B cell (primary cell): Measurements from ENCODE around the gene TFB1M. TPM values are rescaled to one million over a fixed set of nuclear protein-coding genes. Genes with fewer than 3 reads are reported as not detected.

Experiments used
- ATAC-seq: fragments of 200-7000 bp; cut with Tn5 transposase; one replicate; pipeline ENCODE4 v1.10.0; 2021; ENCODE audit warnings: low read depth, mild to moderate bottlenecking, moderate number of reproducible peaks, moderate library complexity
- CTCF ChIA-PET: fragments of 350-600 bp; sonication (Branson Sonifier 250); formaldehyde crosslinking; loops from one replicate; lab custom pipeline; 2021; ENCODE audit warnings: antibody characterized with exemption, inconsistent platforms; lab: Charles Lee
- POLR2A ChIA-PET: fragments of 350-600 bp; sonication (Branson Sonifier 250); formaldehyde crosslinking; loops from one replicate; lab custom pipeline; 2021; ENCODE audit warnings: antibody characterized with exemption; lab: Charles Lee
- DNase-seq: peaks from one replicate; pipeline ENCODE4 v3.0.0; 2013
- H2AFZ ChIP-seq: 2 replicates; pipeline ENCODE4 v1.6.1; 2012; ENCODE audit warnings: mild to moderate bottlenecking, low read depth, low read length; ENCODE audit not compliant: insufficient read depth, poor library complexity, severe bottlenecking
- H3K27ac ChIP-seq, 2 donors: 1 replicate in 1 of 2; 2 replicates in 1 of 2; pipeline ENCODE4 v1.5.1; 2012 to 2013; ENCODE audit warnings: low read length in 2 of 2, mild to moderate bottlenecking in 2 of 2, moderate library complexity in 1 of 2
- H3K27me3 ChIP-seq, 4 experiments: fragments of 200-600 bp in 1 of 4; sonication (generic) in 1 of 4; replicated peaks in 1 of 4; 1 replicate in 2 of 4; 2 replicates in 2 of 4; pipeline versions ENCODE4 v1.6.1 to v1.7.0; 2013 to 2016; ENCODE audit warnings: low read length in 3 of 4, mild to moderate bottlenecking in 2 of 4, mixed read lengths in 1 of 4, moderate library complexity in 1 of 4; ENCODE audit not compliant: insufficient read depth in 4 of 4, control insufficient read depth in 3 of 4; ENCODE audit errors: control extremely low read depth in 1 of 4
- H3K36me3 ChIP-seq, 2 experiments: replicated peaks in 1 of 2; 1 replicate in 1 of 2; 2 replicates in 1 of 2; pipeline versions ENCODE4 v1.6.1 to v1.7.1; 2013; ENCODE audit warnings: low read length in 1 of 2; ENCODE audit not compliant: insufficient read depth in 2 of 2, control insufficient read depth in 1 of 2; ENCODE audit errors: control extremely low read depth in 1 of 2, extremely low read depth in 1 of 2
- H3K4me1 ChIP-seq, 2 donors: fragments of 200-600 bp in 1 of 2; sonication (generic) in 1 of 2; 1 replicate in 1 of 2; 2 replicates in 1 of 2; pipeline versions ENCODE4 v1.5.1 to v1.6.1; 2013 to 2017; ENCODE audit warnings: low read length in 2 of 2; ENCODE audit not compliant: control insufficient read depth in 2 of 2, insufficient read depth in 2 of 2
- H3K4me2 ChIP-seq: replicated peaks from 2 replicates; pipeline ENCODE3; 2012; ENCODE audit warnings: mild to moderate bottlenecking, low read depth, low read length; ENCODE audit not compliant: poor library complexity, severe bottlenecking
- H3K4me3 ChIP-seq, 5 experiments: fragments of 200-600 bp in 1 of 5; sonication (generic) in 1 of 5; 1 replicate in 3 of 5; 2 replicates in 2 of 5; pipeline versions ENCODE4 v1.5.1 to v1.7.0; 2011 to 2016; ENCODE audit warnings: low read length in 4 of 5, mild to moderate bottlenecking in 4 of 5, low read depth in 2 of 5, control low read depth in 1 of 5, moderate library complexity in 1 of 5; ENCODE audit not compliant: insufficient read depth in 1 of 5; ENCODE audit errors: control extremely low read depth in 1 of 5, extremely low read depth in 1 of 5
- H3K79me2 ChIP-seq: fragments of 200-600 bp; sonication (generic); one replicate; pipeline ENCODE4 v1.6.0; 2016; ENCODE audit warnings: low read length; ENCODE audit not compliant: control insufficient read depth, insufficient read depth
- H3K9ac ChIP-seq: fragments of 200-600 bp; sonication (generic); 2 replicates; pipeline ENCODE4 v1.6.1; 2017; ENCODE audit warnings: mild to moderate bottlenecking, low read length, moderate library complexity
- H3K9me3 ChIP-seq, 3 donors: one replicate each; pipeline versions ENCODE4 v1.6.1 to v1.7.1; 2013; ENCODE audit warnings: low read length in 2 of 3; ENCODE audit not compliant: control insufficient read depth in 2 of 3, insufficient read depth in 1 of 3; ENCODE audit errors: control extremely low read depth in 1 of 3
- H4K20me1 ChIP-seq: 2 replicates; pipeline ENCODE4 v1.6.0; 2012; ENCODE audit warnings: mild to moderate bottlenecking, low read length; ENCODE audit not compliant: insufficient read depth, control insufficient read depth, poor library complexity, severe bottlenecking
- H3K27ac Mint-ChIP-seq: one replicate; pipeline ENCODE4 v1.8.0; 2021; ENCODE audit warnings: mixed read lengths
- H3K27me3 Mint-ChIP-seq: one replicate; pipeline ENCODE4 v1.8.0; 2021; ENCODE audit warnings: mixed read lengths
- H3K4me1 Mint-ChIP-seq: one replicate; pipeline ENCODE4 v1.8.0; 2021; ENCODE audit warnings: mixed read lengths
- H3K4me3 Mint-ChIP-seq: one replicate; pipeline ENCODE4 v1.8.0; 2021; ENCODE audit warnings: mixed read lengths
- H3K9me3 Mint-ChIP-seq: one replicate; pipeline ENCODE4 v1.8.0; 2022; ENCODE audit warnings: mixed read lengths; ENCODE audit not compliant: insufficient read depth
- CTCF ChIP-seq: fragments of 200-600 bp; IDR thresholded peaks from one replicate; pipeline ENCODE4 v1.8.0; 2022; ENCODE audit warnings: antibody characterized with exemption, mild to moderate bottlenecking
- EZH2 ChIP-seq: IDR thresholded peaks from 2 replicates; pipeline ENCODE4 v1.6.1; 2012; ENCODE audit warnings: borderline replicate concordance, low read depth, mild to moderate bottlenecking, moderate library complexity, low read length; ENCODE audit not compliant: insufficient read depth, poor library complexity, severe bottlenecking
- WGBS: methylation state at CpG from one replicate; pipeline ENCODE4 v1.1.5; 2013; ENCODE audit warnings: missing lambda C conversion rate; ENCODE audit not compliant: insufficient coverage; 5-methylcytosine and 5-hydroxymethylcytosine counted together
- intact Hi-C: fragments of 100-400 bp; cut with micrococcal nuclease; formaldehyde crosslinking; loops from one replicate; pipeline ENCODE4 v1.10.0; 2022
- polyA plus RNA-seq: library from polyadenylated mRNA; depleted of rRNA; stranded (reverse); fragments of >200 nt; gene quantifications from 2 replicates; pipeline ENCODE4 v1.2.3, GENCODE V29; 2012
- total RNA-seq, 2 donors: library from RNA; stranded (reverse); fragments of 120-200 nt in 1 of 2; gene quantifications; 1 replicate in 1 of 2; 2 replicates in 1 of 2; pipeline versions ENCODE4 v1.2.3 to v1.2.4, GENCODE V29; 2013 to 2022

The TFB1M gene
- total and polyA plus RNA-seq, 2 donors (not counting 1 experiment from before 2014, with no cell fraction given), result 18.6 to 49.9 TPM

- Mint-ChIP-seq H3K27me3 (no peaks in the 10 kb centered on the region), H3K27ac (no peak overlapping the region), H3K9me3 (peaks cover 19% of the 10 kb centered on the region), H3K4me3 (no peak overlapping the region), H3K4me1 (peaks cover 19% of the 10 kb centered on the region)
- Histone ChIP-seq H3K79me2 (no peaks in the 10 kb centered on the region), H3K27me3 (no peaks in the 10 kb centered on the region), H3K27ac (no peak overlapping the region), H3K36me3 (no peaks in the 10 kb centered on the region), H3K9me3 (peaks cover 0 to 30% (median 27%) of the 10 kb centered on the region in 3 donors), H3K4me1 (peaks cover 2 to 14% of the 10 kb centered on the region in 2 donors), H2AFZ (no peak overlapping the region), H3K4me3 (no peak overlapping the region), H3K4me2 (no peak overlapping the region), H4K20me1 (no peaks in the 10 kb centered on the region), H3K9ac (no peak overlapping the region)
- intact Hi-C loops, result no loop called here
- ChIA-PET CTCF (no interaction called here), POLR2A (no interaction called here)
- no peak for ATAC-seq
- DNase-seq, result no peak
- WGBS, result 95% methylated on average over 6 of the region's 6 CpGs
- TF ChIP-seq EZH2, result no peak
- no peak for TF ChIP-seq CTCF
Observed at GRCh38 chr6:155349956-155350355, 35.7 kb upstream of the TFB1M start.

DNA sequence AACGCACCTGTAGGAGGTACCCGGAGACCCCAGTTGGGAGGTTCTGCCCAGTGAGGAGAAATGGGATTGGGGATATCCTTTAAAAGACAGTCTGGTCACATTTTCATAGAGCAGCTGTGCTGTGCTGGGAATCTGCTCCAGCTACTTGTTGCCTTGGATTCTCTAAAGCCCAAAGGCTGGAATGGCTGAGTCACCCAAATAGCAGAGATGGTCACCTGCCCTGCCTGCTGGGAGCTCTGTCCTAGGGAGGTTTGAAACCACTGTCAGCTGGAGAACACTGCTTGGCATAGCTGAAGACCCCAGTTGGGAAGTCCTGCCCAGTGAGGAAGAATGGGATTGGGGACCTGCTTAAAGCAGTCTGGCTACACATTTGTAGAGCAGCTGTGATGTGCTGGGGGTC, 34.8 kb upstream of the TFB1M start:
- Histone ChIP-seq H3K4me2 (no peak overlapping the region), H3K79me2 (no peaks in the 10 kb centered on the region), H3K9me3 (peaks cover 0 to 30% (median 19%) of the 10 kb centered on the region in 3 donors), H3K9ac (no peak overlapping the region), H3K4me3 (no peak overlapping the region), H3K27ac (no peak overlapping the region), H4K20me1 (no peaks in the 10 kb centered on the region), H3K27me3 (no peaks in the 10 kb centered on the region), H3K4me1 (peaks cover 2 to 14% of the 10 kb centered on the region in 2 donors), H3K36me3 (no peaks in the 10 kb centered on the region), H2AFZ (no peak overlapping the region)
- Mint-ChIP-seq H3K27me3 (no peaks in the 10 kb centered on the region), H3K9me3 (peaks cover 15% of the 10 kb centered on the region), H3K4me3 (no peak overlapping the region), H3K27ac (no peak overlapping the region), H3K4me1 (peaks cover 19% of the 10 kb centered on the region)
- no peak for DNase-seq
- ATAC-seq, result no peak
- TF ChIP-seq EZH2 (no peak), CTCF (no peak)
- intact Hi-C loops, result no loop called here
- WGBS, result 100% methylated on average over 2 of the region's 2 CpGs
- ChIA-PET POLR2A (no interaction called here), CTCF (no interaction called here)
